BE2C (cell line): ENCODE data around the gene KCNMA1.

Experiments used
- DNase-seq: peaks from one replicate; pipeline ENCODE4 v3.0.0-alpha.2; 2020
- H3K27me3 ChIP-seq: fragments of 250-450 bp; sonication (Bioruptor Pico); 2 replicates; pipeline ENCODE4 v1.5.1; 2020; ENCODE audit warnings: mild to moderate bottlenecking
- H3K36me3 ChIP-seq: fragments of 250-450 bp; sonication (Bioruptor Pico); 2 replicates; pipeline ENCODE4 v1.5.1; 2020; ENCODE audit warnings: mild to moderate bottlenecking
- H3K4me1 ChIP-seq: fragments of 250-450 bp; sonication (Bioruptor Pico); 2 replicates; pipeline ENCODE4 v1.5.1; 2020
- H3K4me3 ChIP-seq: 2 replicates; pipeline ENCODE4 v1.5.1; 2011; ENCODE audit warnings: low read depth, low read length
- H3K9me3 ChIP-seq: fragments of 250-450 bp; sonication (Bioruptor Pico); 2 replicates; pipeline ENCODE4 v1.5.1; 2020
- TF ChIP-seq, protein P1 (sequence below): IDR thresholded peaks from 2 replicates; pipeline ENCODE4 v1.5.1; 2012; ENCODE audit warnings: mild to moderate bottlenecking, low read depth, low read length

Gene KCNMA1

DNA sequence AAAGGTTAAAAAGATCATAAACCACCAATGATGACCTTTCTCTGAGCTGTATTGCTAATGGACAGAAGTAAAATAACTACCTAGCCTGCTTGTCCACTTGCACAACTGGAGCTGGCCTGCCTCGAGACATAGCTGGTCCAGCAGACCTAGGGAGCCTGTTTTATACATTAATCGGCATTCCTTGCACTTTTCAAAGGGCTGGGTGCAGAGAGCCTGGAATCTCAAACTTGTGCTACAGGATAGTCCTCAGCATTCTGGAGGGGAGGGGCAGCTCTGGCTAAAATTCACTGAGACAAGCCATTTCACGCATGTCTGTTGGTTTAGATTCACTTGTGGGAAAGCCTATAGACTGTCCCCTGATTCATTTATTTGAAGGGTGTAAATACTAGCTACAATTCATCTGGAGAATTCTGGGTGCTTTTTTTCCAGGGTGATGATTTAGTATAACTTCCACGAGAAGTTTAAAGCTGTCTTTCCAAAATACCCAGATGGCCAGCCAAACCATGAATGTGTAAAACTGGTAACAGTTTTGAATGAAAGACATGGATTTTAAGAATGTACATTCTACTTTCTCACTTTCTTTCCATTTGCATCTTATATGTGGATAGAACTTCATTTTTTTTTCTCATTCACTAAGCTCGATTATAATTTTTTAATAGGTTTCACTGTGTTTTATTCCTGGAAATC lies 389.4 kb downstream of the KCNMA1 start:
- Histone ChIP-seq H3K4me1 (peaks cover 18% of the 10 kb centered on the region), H3K27me3 (no peaks in the 10 kb centered on the region), H3K9me3 (no peaks in the 10 kb centered on the region), H3K36me3 (no peaks in the 10 kb centered on the region), H3K4me3 (no peak overlapping the region)
- DNase-seq = no peak
- TF ChIP-seq, protein P1, sequence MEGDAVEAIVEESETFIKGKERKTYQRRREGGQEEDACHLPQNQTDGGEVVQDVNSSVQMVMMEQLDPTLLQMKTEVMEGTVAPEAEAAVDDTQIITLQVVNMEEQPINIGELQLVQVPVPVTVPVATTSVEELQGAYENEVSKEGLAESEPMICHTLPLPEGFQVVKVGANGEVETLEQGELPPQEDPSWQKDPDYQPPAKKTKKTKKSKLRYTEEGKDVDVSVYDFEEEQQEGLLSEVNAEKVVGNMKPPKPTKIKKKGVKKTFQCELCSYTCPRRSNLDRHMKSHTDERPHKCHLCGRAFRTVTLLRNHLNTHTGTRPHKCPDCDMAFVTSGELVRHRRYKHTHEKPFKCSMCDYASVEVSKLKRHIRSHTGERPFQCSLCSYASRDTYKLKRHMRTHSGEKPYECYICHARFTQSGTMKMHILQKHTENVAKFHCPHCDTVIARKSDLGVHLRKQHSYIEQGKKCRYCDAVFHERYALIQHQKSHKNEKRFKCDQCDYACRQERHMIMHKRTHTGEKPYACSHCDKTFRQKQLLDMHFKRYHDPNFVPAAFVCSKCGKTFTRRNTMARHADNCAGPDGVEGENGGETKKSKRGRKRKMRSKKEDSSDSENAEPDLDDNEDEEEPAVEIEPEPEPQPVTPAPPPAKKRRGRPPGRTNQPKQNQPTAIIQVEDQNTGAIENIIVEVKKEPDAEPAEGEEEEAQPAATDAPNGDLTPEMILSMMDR = no peak

DNA sequence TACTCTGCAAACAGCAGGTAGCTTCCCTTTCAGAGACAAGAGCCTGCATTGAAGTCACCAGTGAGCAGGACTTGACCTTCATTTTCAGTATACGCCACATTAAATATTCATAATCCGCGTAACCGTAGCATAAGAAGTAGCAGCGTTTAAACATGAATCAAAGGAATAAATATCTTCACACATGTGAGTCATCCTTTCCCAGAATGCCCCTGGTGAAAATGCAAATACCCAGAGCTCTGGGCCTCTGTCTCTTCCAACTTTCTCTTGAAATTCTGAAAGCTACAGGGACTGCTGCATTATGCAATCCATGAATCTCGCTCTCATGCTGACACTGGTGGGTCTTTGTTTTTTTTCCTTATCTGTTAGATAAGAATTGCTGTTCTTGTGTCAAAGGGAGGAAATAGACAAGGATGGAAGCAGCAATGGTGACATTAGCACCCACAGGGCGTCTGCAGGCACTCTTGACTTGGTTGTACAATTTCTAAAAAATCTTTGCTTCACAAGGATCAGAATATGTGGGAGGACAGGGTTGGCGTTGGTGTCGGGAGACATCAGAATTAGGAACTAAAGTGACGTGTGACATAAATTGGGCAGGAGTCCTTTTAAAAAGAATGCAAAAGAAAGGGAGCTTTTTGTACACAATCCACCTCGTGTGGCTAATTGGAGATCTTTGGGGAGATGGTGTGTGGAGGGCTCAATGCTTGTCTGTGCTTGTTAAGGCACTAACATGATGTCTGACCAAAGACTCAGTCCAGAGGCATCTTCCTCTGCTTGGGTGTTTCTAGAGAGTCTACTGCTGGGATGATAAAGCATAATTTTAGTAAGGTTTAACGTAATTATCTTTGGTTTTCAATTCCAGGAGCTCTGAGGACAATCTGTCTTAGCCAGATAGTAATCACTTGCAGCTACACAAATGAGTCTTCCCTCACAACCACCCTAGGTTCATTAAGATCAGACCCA lies 390.3 kb downstream of the KCNMA1 start:
- TF ChIP-seq, protein P1 = no peak
- Histone ChIP-seq H3K4me3 (no peak overlapping the region), H3K9me3 (no peaks in the 10 kb centered on the region), H3K27me3 (no peaks in the 10 kb centered on the region), H3K4me1 (peaks cover 25% of the 10 kb centered on the region), H3K36me3 (no peaks in the 10 kb centered on the region)
- no peak for DNase-seq

DNA sequence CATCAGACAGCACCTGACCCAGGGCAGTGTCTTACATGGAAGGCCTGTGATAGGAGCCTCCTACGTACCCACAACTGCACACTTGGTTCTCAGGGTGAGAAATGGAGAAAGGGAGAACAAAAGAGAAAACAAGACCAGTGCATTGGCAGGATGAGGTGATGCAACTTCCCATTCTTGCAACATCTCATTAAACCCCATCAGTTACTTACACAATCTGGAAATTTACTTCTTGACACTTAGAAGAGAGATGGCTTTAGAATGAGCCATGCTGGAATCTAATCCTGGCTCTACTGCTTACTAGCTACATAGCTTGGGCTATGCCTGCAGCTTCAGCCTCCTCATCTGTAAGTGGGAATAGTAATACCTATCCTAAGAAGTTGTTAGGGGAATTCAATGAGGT lies 391.7 kb downstream of the KCNMA1 start:
- no peak overlapping the region for H3K4me3 ChIP-seq
- DNase-seq = no peak
- TF ChIP-seq, protein P1 = no peak

DNA sequence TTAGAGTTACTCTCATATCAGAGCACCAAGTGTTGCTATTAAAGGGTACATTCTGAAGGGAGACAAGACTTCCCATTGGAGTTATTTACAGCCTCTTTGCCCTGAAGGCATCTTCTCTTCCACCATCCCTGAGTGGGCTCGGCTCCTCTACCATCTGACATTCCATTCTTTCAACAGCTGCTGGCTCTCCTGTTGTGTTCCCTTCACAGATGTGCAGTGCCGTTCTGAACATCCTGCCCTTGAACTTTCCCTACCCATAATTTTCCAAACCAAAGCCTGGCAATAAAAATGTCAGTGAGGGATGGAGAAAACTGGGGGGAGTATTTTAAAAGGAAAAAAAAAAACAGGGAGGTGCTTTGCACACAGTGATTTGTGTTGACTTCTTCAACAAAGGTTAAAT lies 392.9 kb downstream of the KCNMA1 start:
- Histone ChIP-seq H3K4me3 (no peak overlapping the region), H3K4me1 (peaks cover 19% of the 10 kb centered on the region), H3K9me3 (no peaks in the 10 kb centered on the region), H3K36me3 (no peaks in the 10 kb centered on the region), H3K27me3 (no peaks in the 10 kb centered on the region)
- TF ChIP-seq, protein P1 = no peak
- DNase-seq = no peak

More for the DNA sequence above, 391.7 kb downstream of the KCNMA1 start:
- no peaks in the 10 kb centered on the region for H3K27me3 ChIP-seq
- no peaks in the 10 kb centered on the region for H3K9me3 ChIP-seq
- H3K4me1 ChIP-seq = peaks cover 17% of the 10 kb centered on the region
- H3K36me3 ChIP-seq = no peaks in the 10 kb centered on the region

DNA sequence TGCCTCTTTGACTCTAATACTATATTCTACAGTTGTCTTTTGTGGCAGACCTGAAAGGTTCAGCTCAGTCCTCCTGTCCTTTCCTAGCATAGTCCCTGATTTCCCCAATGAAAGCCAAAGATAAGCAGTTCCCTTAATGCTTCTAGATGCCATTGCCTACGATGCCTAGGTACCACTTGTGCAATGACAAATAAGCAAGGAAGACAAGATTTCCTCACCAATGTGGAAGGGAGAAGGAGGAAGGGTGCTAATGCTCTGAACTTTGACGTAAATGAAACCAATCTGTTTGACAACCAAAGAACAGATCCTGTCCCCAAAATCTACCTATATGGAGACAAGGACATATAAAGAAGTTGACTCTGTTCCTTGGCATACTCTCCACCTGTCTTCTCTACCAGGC lies 393.3 kb downstream of the KCNMA1 start:
- Histone ChIP-seq H3K36me3 (no peaks in the 10 kb centered on the region), H3K4me1 (peaks cover 19% of the 10 kb centered on the region), H3K27me3 (no peaks in the 10 kb centered on the region), H3K9me3 (no peaks in the 10 kb centered on the region), H3K4me3 (no peak overlapping the region)
- TF ChIP-seq, protein P1 = no peak
- no peak for DNase-seq

DNA sequence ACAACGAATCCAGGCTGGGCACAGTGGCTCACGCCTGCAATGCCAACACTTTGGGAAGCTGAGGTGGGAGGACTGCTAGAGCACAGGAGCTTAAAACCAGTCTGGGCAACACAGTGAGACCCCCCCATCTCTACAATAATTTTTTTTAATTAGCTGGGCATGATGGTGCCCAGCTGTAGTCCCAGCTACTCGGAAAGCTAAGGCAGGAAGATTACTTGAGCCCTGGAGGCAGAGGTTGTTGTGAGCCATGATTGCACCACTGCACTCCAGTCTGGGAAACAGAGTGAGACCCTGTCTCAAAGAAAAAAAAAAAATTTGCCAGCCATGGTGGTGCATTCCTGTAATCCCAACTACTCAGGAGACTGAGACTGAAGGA lies 396.3 kb downstream of the KCNMA1 start:
- no peak for DNase-seq
- TF ChIP-seq, protein P1 = no peak

More for the DNA sequence above, 396.3 kb downstream of the KCNMA1 start:
- Histone ChIP-seq H3K4me3 (no peak overlapping the region), H3K4me1 (peaks cover 11% of the 10 kb centered on the region), H3K36me3 (no peaks in the 10 kb centered on the region), H3K27me3 (no peaks in the 10 kb centered on the region), H3K9me3 (no peaks in the 10 kb centered on the region)
